Gastrocnemius medialis (tissue), 4 donors: ENCODE measurements around the gene KCNT1. TPM values are rescaled to one million over a fixed set of nuclear protein-coding genes. Genes with fewer than 3 reads are reported as not detected.

Experiments used
- ATAC-seq, 2 donors: fragments of 150-250 bp; one replicate each; pipeline ENCODE4 v1.9.1; 2016
- DNase-seq, 2 donors: peaks; one replicate each; pipeline ENCODE4 v3.0.0-alpha.2; 2019
- H3K27ac ChIP-seq, 4 donors: fragments of 200-600 bp; sonication (generic); 1 replicate in 1 of 4; 2 replicates in 3 of 4; pipeline ENCODE4 v1.5.1; 2016 to 2018; ENCODE audit warnings: mild to moderate bottlenecking in 2 of 4, moderate library complexity in 1 of 4
- H3K27me3 ChIP-seq, 3 donors: fragments of 200-600 bp; sonication (generic) in 2 of 3; 1 replicate in 1 of 3; 2 replicates in 2 of 3; pipeline versions ENCODE4 v1.5.1 to v1.6.0; 2016 to 2019; ENCODE audit warnings: mild to moderate bottlenecking in 1 of 3, moderate library complexity in 1 of 3
- H3K36me3 ChIP-seq, 2 donors: fragments of 200-600 bp; sonication (generic) in 1 of 2; one replicate each; pipeline ENCODE4 v1.5.1; 2017 to 2018
- H3K4me1 ChIP-seq, 2 donors: fragments of 200-600 bp; sonication (generic) in 1 of 2; one replicate each; pipeline ENCODE4 v1.5.1; 2016 to 2017; ENCODE audit warnings: mild to moderate bottlenecking in 2 of 2
- H3K4me3 ChIP-seq, 4 donors: fragments of 200-600 bp; sonication (generic) in 3 of 4; 1 replicate in 1 of 4; 2 replicates in 3 of 4; pipeline ENCODE4 v1.5.1; 2016 to 2019; ENCODE audit warnings: mild to moderate bottlenecking in 2 of 4
- H3K9me3 ChIP-seq, 3 donors: fragments of 200-600 bp; sonication (generic) in 2 of 3; 1 replicate in 1 of 3; 2 replicates in 2 of 3; pipeline ENCODE4 v1.5.1; 2016 to 2019
- CTCF ChIP-seq, 5 experiments: fragments of 450-650 bp in 3 of 5; fragments of 200-600 bp in 2 of 5; sonication (generic) in 2 of 5; IDR thresholded peaks in 4 of 5; conservative IDR thresholded peaks in 1 of 5; 1 replicate in 4 of 5; 2 replicates in 1 of 5; pipeline ENCODE4 v1.5.1; 2016 to 2019; ENCODE audit warnings: antibody characterized with exemption in 5 of 5, mild to moderate bottlenecking in 3 of 5, moderate library complexity in 3 of 5
- POLR2A ChIP-seq, 2 donors: fragments of 450-650 bp; IDR thresholded peaks; one replicate each; pipeline ENCODE4 v1.6.1; 2017; ENCODE audit warnings: antibody characterized with exemption in 2 of 2, mild to moderate bottlenecking in 2 of 2, moderate library complexity in 2 of 2
- in situ Hi-C, 4 donors: fragments of 200-750 bp; cut with MboI; loops; one replicate each; pipeline versions ENCODE4 v1.15.0 to v1.8.0; 2017; ENCODE audit warnings: low sequenced_read_pairs in 4 of 4
- intact Hi-C: fragments of 100-400 bp; cut with DNase I; formaldehyde crosslinking; loops from one replicate; pipeline ENCODE4 v1.15.1; 2023; ENCODE audit warnings: low total_unique reads
- total RNA-seq, 4 donors: library from RNA; depleted of rRNA; stranded (reverse); fragments of >200 nt; gene quantifications; one replicate each; pipeline versions ENCODE4 v1.1.0 to v1.2.3, GENCODE V29; 2016

Gene KCNT1
- total RNA-seq, 4 donors from 2014 or later, result 2.3 to 8.7 (median 5.3) TPM

GRCh38 chr9:135833864-135834263 lies 131.9 kb downstream of the KCNT1 start:
- TF ChIP-seq CTCF (IDR thresholded peaks at IDR 0.05 in 4 of 5, conservative IDR thresholded peaks at IDR 0.05 in 1 of 5), result no peak
- TF ChIP-seq POLR2A (IDR thresholded peaks at IDR 0.05), result no peak
- no peak for DNase-seq
- H3K36me3 ChIP-seq, result no peaks in the 10 kb centered on the region
- no peak overlapping the region for H3K27ac ChIP-seq
- H3K27me3 ChIP-seq, result no peaks in the 10 kb centered on the region
- intact Hi-C loops (no loop called here), in situ Hi-C loops (no loop called here)
- H3K4me1 ChIP-seq, result no peaks in the 10 kb centered on the region
- no peak for ATAC-seq
- no peak overlapping the region for H3K4me3 ChIP-seq
- no peaks in the 10 kb centered on the region for H3K9me3 ChIP-seq

- DNase-seq, result no peak
- in situ Hi-C loops (no loop called here), intact Hi-C loops (no loop called here)
- Histone ChIP-seq H3K27me3 (no peaks in the 10 kb centered on the region), H3K9me3 (no peaks in the 10 kb centered on the region), H3K36me3 (no peaks in the 10 kb centered on the region), H3K27ac (no peak overlapping the region), H3K4me1 (no peaks in the 10 kb centered on the region), H3K4me3 (no peak overlapping the region)
- no peak for ATAC-seq
- no peak for TF ChIP-seq POLR2A (IDR thresholded peaks at IDR 0.05)
- no peak for TF ChIP-seq CTCF (IDR thresholded peaks at IDR 0.05 in 4 of 5, conservative IDR thresholded peaks at IDR 0.05 in 1 of 5)
Observed at GRCh38 chr9:135835131-135835530, 133.1 kb downstream of the KCNT1 start.

GRCh38 chr9:135839516-135839915 lies 137.5 kb downstream of the KCNT1 start:
- Histone ChIP-seq H3K4me1 (no peaks in the 10 kb centered on the region), H3K36me3 (peaks cover 0 to 7% of the 10 kb centered on the region in 2 donors), H3K4me3 (no peak overlapping the region), H3K27ac (no peak overlapping the region), H3K9me3 (no peaks in the 10 kb centered on the region), H3K27me3 (no peaks in the 10 kb centered on the region)
- in situ Hi-C loops (no loop called here), intact Hi-C loops (no loop called here)
- TF ChIP-seq POLR2A (IDR thresholded peaks at IDR 0.05) (no peak), CTCF (IDR thresholded peaks at IDR 0.05 in 4 of 5, conservative IDR thresholded peaks at IDR 0.05 in 1 of 5) (no peak)
- no peak for DNase-seq
- ATAC-seq, result no peak

GRCh38 chr9:135840107-135840506 lies 138.1 kb downstream of the KCNT1 start:
- H3K36me3 ChIP-seq, result peaks cover 0 to 7% of the 10 kb centered on the region in 2 donors
- no peaks in the 10 kb centered on the region for H3K9me3 ChIP-seq
- no peak overlapping the region for H3K27ac ChIP-seq
- no peaks in the 10 kb centered on the region for H3K4me1 ChIP-seq
- ATAC-seq (no peak), DNase-seq (no peak)
- H3K27me3 ChIP-seq, result no peaks in the 10 kb centered on the region
- no peak overlapping the region for H3K4me3 ChIP-seq
- TF ChIP-seq CTCF (IDR thresholded peaks at IDR 0.05 in 4 of 5, conservative IDR thresholded peaks at IDR 0.05 in 1 of 5), result no peak
- no peak for TF ChIP-seq POLR2A (IDR thresholded peaks at IDR 0.05)
- in situ Hi-C loops, result no loop called here
- intact Hi-C loops, result no loop called here

- in situ Hi-C loops, result no loop called here
- DNase-seq (no peak), ATAC-seq (no peak)
- Histone ChIP-seq H3K4me3 (no peak overlapping the region), H3K27ac (no peak overlapping the region), H3K27me3 (no peaks in the 10 kb centered on the region), H3K9me3 (no peaks in the 10 kb centered on the region), H3K36me3 (peaks cover 0 to 7% of the 10 kb centered on the region in 2 donors), H3K4me1 (no peaks in the 10 kb centered on the region)
- intact Hi-C loops, result no loop called here
- TF ChIP-seq POLR2A (IDR thresholded peaks at IDR 0.05), result no peak
- no peak for TF ChIP-seq CTCF (IDR thresholded peaks at IDR 0.05 in 4 of 5, conservative IDR thresholded peaks at IDR 0.05 in 1 of 5)
Observed at GRCh38 chr9:135840539-135840938, 138.6 kb downstream of the KCNT1 start.
